WERI-Rb-1 (cell line): Measurements from ENCODE around the gene OPRM1.
"Not testable (repeated sequence)": the region's sequence is repeated elsewhere in the genome, so short reads cannot be mapped to it uniquely, and the experiment has no call there.

ENCODE experiments used
- DNase-seq: peaks from one replicate; pipeline ENCODE4 v3.0.0-alpha.2; 2020
- H3K27ac ChIP-seq: fragments of 250-450 bp; sonication (Bioruptor Pico); 2 replicates; pipeline ENCODE4 v1.5.1; 2020; ENCODE audit warnings: mild to moderate bottlenecking, moderate library complexity
- H3K27me3 ChIP-seq: fragments of 250-450 bp; sonication (Bioruptor Pico); 2 replicates; pipeline ENCODE4 v1.5.1; 2021; ENCODE audit warnings: mild to moderate bottlenecking, low read depth, moderate library complexity; ENCODE audit not compliant: insufficient read depth, severe bottlenecking
- H3K36me3 ChIP-seq: fragments of 250-450 bp; sonication (Bioruptor Pico); 2 replicates; pipeline ENCODE4 v1.5.1; 2020; ENCODE audit warnings: mild to moderate bottlenecking, moderate library complexity
- H3K4me3 ChIP-seq: 2 replicates; pipeline ENCODE4 v1.5.1; 2011; ENCODE audit warnings: low read depth, mild to moderate bottlenecking, control low read depth, low read length
- H3K9me3 ChIP-seq: fragments of 250-450 bp; sonication (Bioruptor Pico); 2 replicates; pipeline ENCODE4 v1.5.1; 2021; ENCODE audit warnings: mild to moderate bottlenecking, moderate library complexity; ENCODE audit not compliant: severe bottlenecking
- CTCF ChIP-seq: IDR thresholded peaks from 2 replicates; pipeline ENCODE4 v1.5.1; 2011; ENCODE audit warnings: low read depth, mild to moderate bottlenecking, control low read depth, inconsistent platforms, low read length

Gene OPRM1

GRCh38 chr6:154238831-154239230 lies 199.8 kb downstream of the OPRM1 start:
- DNase-seq: no peak
- TF ChIP-seq CTCF: no peak
- no peaks in the 10 kb centered on the region for H3K36me3 ChIP-seq
- no peak overlapping the region for H3K4me3 ChIP-seq
- H3K27me3 ChIP-seq: no peaks in the 10 kb centered on the region
- H3K27ac ChIP-seq: no peak overlapping the region
- H3K9me3 ChIP-seq: no peaks in the 10 kb centered on the region

DNA sequence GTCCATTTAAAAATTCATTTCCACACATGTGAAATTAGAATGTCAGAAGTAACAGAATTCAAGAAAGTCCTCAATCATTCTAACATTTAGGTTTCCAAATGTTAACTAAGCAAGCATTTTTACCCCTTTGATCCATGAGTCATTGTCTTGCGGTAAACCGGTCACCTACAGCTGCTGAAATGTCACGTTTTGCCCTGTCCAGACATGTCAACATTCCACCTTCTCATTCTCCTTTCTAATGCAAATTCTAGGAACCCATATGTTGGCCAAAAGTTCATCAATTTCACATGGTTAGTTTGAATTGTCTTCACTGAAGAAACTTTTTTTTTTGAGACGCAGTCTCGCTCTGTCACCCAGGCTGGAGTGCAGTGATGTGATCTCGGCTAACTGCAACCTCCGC lies 200.4 kb downstream of the OPRM1 start:
- Histone ChIP-seq H3K4me3 (no peak overlapping the region), H3K27me3 (no peaks in the 10 kb centered on the region), H3K9me3 (no peaks in the 10 kb centered on the region), H3K27ac (no peak overlapping the region), H3K36me3 (no peaks in the 10 kb centered on the region)
- DNase-seq: no peak
- no peak for TF ChIP-seq CTCF

DNA sequence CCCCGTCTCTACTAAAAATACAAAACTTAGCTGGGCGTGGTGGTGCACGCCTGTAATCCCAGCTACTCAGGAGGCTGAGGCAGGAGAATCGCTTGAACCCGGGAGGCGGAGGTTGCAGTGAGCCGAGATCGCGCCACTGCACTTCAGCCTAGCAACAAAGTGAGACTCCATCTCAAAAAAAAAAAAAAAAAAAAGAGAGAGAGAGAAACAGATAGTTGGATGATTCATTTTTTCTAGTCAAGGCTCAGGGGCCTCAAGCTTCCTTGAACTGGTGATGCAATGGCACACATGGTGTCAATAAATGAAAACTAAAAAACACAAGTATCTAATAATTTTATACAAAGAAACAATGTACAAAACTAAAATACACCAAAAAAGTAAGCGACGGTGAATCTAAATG lies 202.0 kb downstream of the OPRM1 start:
- not testable (repeated sequence) for H3K9me3 ChIP-seq, H3K27me3 ChIP-seq, H3K27ac ChIP-seq, H3K4me3 ChIP-seq, H3K36me3 ChIP-seq, DNase-seq

DNA sequence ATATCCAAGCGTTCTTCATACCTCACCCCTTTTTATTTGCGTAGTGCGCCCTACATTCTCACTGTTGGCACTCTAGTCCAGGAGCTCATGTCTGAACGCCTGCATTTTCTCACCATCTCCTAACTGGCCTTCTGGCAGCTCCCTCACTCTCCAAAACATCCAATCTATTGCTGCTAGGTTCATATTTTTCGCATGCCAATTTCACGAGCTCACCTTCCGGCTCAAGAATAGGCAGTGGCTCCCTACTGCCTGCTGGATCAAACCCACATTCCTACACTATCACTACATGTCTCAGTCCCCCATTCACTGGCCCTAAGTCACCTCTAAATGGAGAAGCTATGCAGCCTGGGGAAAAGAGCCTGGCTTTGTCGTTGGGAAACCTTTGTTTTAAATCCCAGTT lies 202.5 kb downstream of the OPRM1 start:
- DNase-seq: no peak
- no peak for TF ChIP-seq CTCF

GRCh38 chr6:154242617-154243357 lies 203.7 kb downstream of the OPRM1 start:
- Histone ChIP-seq H3K9me3 (no peaks in the 10 kb centered on the region), H3K4me3 (no peak overlapping the region), H3K27ac (no peak overlapping the region), H3K36me3 (no peaks in the 10 kb centered on the region), H3K27me3 (no peaks in the 10 kb centered on the region)
- no peak for TF ChIP-seq CTCF
- DNase-seq: no peak

More for the DNA sequence above, 202.5 kb downstream of the OPRM1 start:
- Histone ChIP-seq H3K27ac (no peak overlapping the region), H3K4me3 (no peak overlapping the region), H3K36me3 (no peaks in the 10 kb centered on the region), H3K9me3 (no peaks in the 10 kb centered on the region), H3K27me3 (no peaks in the 10 kb centered on the region)

- Histone ChIP-seq H3K9me3 (no peaks in the 10 kb centered on the region), H3K27me3 (no peaks in the 10 kb centered on the region), H3K4me3 (no peak overlapping the region), H3K36me3 (no peaks in the 10 kb centered on the region), H3K27ac (no peak overlapping the region)
- no peak for TF ChIP-seq CTCF
- DNase-seq: no peak
These were observed 205.0 kb downstream of the OPRM1 start for GRCh38 chr6:154243793-154244750.
